Activated CD4-positive, alpha-beta T cell treated with anti-CD3 and anti-CD28 coated beads, Interleukin-2, amount 50 U/mL, for 24 hours (primary cell): ENCODE results near the gene CSNK1A1L.

Experiments
- DNase-seq, 2 donors: peaks; one replicate each; pipeline ENCODE4 v3.0.0-alpha.2; 2020; ENCODE audit warnings: low read depth in 1 of 2, low spot score in 1 of 2

Gene CSNK1A1L

DNA sequence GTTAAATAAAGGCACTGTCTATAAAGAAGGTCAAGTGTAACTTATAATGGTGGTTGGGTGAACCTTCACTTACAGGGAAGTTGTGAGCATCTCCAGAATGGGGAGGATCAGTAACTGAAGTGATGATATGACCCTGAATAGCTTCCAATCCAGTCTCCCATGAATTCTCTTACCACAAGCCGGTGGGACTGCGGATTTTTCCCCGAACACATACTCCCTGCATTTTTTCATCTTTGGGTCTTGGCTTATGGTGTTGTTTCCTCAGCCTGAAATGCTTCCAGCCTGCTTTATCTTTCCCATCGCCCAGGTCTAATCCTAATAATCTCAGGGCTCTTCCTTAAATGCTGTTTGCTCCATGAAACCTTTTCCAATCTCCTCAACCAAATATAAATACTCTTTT lies 2.0 kb upstream of the CSNK1A1L start:
- DNase-seq, result no peak

DNA sequence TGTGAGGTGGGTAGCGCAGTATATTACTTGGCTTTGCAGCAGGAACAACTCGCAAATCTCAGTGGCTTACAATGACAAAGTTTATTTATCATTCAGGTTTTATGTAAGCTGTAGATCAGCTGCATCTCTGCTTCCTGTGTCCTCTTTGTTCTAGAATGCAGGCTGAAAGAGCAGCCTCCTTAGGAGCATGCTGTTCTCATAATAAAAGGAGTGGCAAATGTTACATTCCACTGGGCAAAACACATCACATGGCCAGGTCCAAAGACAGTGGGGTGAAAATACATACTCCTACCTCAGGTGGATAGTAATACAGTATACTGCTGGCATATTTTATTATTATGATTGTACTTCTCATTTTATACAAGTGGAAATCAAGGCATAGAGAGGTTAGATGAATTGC lies 1.2 kb upstream of the CSNK1A1L start:
- no peak for DNase-seq

DNA sequence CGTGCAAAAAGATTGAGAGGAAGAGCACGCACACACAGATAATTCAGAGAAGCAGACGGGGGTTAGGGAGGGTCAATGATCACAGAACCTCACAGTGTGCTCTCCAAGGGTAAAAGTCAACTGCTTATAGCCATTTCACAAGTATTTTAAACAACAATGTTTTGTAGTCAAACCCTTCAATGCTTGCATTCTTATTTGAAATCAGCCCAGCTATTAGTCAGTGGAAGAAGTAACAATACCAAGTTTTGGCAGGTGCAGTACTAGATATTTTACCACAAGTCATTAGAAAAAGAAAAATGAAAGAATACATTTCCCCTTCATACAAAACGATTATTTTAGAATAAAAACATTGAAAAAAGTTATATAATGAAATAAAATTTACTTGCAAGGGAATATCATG lies 2.6 kb downstream of the CSNK1A1L start:
- no peak for DNase-seq

DNA sequence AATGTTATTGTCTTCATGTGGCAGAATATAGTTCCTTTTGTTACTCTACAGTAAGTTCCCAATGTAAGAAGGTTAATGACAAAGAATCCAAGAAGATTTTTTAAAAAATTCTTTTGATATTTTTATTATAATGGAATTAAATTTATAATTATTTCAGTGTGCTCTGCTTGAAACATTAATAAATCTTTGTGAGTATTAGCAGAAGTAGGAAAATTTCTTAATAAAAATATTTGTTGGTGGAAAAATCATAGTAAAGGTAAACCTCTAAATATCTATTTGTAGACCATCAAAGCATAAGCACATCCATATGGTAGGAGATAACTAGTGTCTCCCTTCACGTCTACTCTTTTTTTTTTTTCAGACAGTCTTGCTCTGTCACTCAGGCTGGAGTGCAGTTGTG lies 4.3 kb downstream of the CSNK1A1L start:
- DNase-seq, result no peak

DNA sequence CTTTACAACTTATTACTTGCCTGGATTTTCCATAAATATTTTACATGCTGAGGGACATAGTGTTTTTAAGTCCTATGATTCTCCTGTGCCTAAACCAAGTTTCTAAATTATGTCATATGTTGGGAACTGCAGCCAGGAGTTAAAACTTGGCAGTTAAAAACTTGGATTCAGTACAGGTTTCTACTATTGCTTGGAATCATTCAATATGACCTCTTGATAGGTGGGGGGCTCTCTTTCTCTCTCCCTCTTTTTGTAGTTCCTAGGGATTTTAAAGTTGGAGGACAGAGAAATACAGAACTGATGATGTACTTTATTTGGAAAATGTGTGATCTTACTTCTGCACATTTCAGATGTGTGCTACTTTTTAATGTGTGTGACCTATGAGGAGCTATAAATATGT lies 4.7 kb downstream of the CSNK1A1L start:
- DNase-seq, result no peak

DNA sequence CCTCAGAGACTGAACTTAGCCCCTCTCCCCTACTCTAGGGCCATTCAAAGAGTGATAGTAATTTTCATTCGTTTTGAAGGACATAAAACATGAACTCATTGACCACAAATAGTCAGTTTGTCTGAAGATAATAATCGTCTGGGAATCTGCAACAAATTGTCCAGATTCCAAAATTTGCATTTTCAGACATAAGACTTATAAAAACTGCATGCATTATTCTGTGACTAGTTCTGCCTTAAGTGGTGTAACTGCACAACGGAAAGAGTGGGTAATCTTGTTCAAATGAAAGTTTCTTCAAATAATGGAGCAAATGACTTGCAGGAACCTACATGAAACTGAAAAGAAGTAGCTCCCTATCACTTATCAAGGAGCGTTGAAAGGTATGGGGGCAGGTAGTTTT lies 8.4 kb downstream of the CSNK1A1L start:
- no peak for DNase-seq

DNA sequence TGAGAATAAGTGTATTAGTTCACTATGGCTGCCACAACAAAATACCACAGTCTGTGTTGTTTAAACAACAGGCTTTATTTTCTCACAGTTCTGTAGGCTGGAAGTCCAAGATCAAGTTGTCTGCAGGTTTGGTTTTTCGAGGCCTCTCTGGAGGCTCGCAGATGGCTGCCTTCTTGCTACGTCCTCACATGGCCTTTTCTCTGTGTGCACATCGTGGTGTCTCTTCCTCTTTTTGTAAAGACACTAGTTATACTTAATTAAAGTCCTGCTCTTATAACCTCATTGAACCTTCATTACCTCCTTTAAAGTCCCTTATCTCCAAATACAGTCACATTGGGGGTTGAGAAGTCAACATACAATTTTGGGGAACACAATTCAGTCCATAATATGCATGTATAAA lies 10.6 kb downstream of the CSNK1A1L start:
- DNase-seq, result no peak

DNA sequence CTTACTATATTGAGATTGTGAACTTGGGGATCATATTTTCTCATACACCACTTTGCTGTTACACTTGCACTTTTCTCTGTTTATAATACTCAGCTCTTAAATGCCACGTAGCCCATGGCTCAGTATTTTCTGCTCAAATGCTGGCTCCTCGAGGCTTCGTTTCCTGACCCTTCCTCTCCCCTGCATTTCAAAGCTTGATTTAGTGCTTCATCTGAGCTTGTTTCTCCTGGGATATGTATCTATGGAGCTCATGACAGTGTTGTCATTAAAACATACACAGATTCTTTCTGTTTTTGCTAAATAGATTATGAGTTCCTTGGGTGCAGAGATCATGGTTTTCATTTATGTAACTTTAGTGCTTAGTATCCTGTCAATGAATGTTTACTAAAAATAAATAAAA lies 11.4 kb downstream of the CSNK1A1L start:
- no peak for DNase-seq

DNA sequence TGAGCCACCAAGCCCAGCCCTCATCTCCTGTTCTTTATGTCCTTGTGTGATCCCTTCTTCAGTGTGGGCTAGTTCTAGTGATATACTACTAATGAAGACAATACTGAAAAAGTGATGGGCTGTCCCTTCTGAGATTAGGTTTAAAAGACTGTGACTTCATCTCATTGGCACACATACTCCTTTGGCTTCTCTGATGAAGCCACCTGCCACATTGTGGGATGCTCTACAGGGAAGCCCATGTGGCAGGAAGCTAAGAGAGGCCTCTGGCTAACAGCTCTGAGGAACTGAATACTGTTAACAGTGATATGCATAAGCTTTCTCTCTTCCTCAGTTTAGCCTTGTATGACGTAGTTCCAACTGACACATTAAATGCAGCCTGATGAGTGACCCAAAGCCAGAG lies 13.6 kb downstream of the CSNK1A1L start:
- no peak for DNase-seq

DNA sequence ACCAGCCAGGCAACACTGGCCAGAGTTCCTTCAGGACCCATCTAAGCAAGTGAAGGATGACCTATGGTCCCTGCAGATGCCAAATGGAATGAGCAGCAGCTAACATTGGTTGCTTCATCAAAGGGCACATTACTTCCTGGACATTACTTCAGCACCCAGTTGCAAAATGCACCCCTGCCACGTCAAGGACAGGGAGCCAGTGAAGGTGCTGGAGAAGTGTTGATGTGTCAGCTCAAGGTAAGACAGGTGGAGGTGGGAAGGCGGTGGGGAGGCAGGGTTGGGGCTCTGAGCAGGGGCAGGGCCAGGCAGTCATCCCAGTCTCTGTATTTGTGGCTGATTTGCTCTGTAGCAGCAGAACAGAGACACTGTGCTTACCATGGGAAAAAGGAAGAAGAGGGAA lies 14.6 kb downstream of the CSNK1A1L start:
- DNase-seq, result no peak

DNA sequence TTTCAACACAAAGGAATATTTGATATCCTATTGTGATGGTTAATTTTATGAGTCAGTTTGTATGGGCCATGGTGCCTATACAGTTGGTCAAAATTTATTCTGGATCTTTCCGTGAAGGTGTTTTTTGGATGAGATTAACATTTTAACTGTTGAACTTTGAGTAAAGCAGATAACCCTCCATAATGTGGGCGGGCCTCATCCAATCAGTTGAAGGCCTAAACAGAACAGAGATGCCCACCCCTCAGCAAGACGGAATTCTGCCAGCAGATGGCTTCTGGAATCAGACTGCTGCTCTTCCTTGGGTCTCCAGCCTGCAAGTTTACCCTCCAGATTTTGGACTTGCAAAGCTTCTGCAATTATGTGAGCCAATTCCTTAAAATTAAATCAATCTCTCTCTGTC lies 16.0 kb downstream of the CSNK1A1L start:
- no peak for DNase-seq

DNA sequence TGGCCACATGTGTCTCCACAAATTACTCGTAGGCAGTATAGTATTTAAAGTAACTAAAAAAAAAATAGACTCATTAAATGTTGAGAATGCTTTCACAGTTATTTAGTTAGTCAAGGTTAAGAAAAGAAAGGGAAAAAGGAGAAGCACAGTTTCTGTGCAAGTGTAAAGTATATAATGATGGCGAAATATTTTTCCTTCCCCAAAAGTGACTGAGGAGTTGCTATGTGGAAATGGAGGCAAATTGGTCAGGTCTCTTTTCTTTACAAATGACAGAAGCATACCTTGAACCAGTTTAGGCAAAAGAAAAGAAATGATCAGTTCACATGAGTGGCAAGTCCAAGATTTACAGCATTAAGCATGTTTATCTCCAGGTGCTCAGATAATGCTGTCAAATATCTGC lies 18.0 kb downstream of the CSNK1A1L start:
- no peak for DNase-seq

DNA sequence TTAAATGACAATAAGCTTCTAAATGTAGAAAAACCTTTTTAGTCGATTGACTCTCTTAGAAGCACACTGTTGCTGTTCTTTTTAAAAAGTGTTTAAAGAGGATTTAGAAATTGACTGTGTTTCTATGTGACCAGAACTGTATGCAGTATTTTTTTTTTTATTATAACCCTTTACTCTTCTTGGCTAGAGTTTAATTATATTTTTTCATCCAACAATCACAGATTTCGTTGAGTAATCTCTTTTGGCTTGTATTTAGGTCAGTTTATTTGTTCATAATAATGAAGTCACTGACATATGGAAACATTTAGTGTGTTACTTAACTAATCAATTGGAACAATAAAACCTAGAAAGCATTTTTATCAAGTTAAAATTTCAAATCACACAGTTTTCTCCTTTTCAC lies 19.9 kb downstream of the CSNK1A1L start:
- no peak for DNase-seq

DNA sequence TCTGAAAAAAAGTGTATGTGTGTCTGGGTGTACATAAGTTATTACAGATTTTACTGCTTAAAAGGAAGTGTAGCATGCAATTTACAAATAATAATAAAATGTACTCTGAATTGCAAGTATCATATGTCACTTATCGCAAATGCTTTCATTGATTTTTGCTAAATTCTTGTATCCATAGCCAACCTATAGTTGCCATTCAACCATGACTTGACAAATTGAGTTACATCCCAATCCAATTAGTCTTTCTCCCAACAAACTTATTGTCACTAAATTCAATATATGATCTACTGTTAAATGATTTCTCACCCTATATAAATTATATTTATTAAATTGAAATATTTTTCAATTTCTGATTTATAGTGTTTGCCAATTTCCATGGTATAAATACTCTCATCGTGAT lies 28.6 kb downstream of the CSNK1A1L start:
- no peak for DNase-seq

DNA sequence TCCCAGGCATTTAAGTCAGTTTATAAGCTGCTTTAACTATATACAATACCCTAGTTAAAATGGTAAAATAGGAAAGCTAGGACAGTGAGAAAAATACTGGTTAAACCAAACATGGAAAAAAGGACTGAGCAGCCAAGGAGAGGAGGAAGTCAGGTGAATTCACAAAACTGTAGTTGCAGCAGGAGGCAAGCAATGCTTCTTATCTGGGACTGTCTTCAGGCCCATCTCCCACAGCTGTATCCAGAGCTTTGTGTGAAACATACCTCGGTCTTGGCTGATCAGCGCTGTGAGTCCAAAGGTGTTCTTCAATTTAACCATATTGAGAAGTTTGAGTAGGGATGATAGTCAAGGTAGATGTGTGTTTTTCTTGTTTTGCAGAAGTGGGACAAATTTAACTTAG lies 30.3 kb downstream of the CSNK1A1L start:
- DNase-seq, result no peak

DNA sequence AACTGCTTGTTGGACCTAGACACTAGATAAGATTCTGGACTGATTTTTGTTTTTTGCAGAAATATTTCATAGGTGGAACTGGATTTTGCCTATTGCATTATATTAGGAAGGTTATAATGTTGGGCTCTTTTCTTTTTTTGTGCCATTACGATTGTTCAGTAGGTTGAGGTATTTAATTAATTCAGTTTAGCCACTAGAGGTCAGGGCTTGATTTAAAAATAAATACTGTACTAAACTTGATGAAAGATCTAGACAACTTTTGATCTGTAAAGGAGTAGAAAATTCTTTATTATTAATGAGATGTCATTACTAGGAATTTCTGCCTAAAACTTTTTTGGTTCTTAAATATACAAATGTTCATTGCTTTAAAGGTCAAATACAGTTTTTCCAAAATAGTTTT lies 30.8 kb downstream of the CSNK1A1L start:
- DNase-seq, result no peak

DNA sequence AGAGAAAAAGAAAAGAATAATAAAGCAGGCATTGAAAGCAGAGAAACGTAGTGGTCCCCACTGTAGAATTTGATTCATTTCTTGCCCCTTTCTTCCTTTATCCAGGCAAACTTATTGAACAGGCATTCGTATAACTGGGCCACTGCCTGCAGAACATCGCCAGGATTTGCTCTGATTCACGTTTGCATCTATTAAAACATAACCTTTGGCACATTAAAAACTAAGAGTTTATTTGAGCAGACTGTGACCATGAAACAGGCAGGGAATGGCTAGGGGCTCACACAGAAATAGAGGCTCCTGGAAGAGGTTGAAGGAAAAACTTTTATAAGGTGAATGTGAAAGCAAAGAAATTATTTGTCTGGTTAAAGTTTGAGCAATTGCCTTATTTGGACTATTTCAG lies 33.4 kb downstream of the CSNK1A1L start:
- DNase-seq, result no peak

DNA sequence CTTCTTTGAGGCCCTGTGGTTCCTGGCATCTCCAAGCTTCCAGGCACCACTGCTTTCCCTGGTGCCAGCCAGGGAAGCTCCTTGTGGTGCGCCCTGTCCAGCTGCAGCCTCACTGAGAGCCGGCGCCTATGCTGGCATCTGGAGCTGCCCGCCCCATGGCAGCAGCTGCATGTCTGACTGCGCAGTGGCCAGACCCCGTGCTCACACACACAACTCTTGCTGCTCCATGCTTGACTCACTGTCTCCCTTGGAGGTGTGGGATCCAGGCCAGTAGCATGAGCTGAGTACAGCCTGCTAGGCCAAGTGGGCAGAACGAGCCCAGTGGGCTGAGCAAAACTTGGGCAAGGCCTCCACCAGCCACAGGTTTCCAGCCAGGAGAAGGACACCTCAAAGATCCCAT lies 34.5 kb downstream of the CSNK1A1L start:
- no peak for DNase-seq

DNA sequence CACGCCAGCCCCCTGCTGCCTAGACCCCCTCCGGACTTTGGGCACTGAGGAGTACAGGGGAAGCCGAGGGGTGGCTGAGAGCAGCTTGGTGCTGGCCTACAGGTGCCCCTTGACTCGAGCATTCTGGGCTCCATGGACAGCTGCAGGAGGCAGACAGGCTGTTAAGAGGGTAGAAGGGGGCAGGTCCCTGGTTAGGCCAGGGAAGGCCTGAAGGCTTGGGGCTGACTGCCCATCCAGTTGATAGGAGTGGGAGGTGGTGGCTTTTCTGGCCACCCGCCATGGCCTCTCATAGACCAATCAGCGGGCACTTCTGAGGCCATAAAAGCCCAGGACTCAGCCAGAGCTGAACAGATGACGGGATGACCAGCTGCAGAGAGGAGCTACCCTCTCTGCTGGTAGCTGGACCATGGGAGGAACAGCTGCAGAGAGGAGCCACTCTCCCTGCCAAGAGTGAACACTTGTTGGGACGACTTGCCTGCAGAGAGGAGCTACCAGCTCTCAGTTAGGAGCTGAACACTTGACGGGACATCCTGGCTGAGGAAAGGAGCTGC lies 35.2 kb downstream of the CSNK1A1L start:
- DNase-seq, result no peak

DNA sequence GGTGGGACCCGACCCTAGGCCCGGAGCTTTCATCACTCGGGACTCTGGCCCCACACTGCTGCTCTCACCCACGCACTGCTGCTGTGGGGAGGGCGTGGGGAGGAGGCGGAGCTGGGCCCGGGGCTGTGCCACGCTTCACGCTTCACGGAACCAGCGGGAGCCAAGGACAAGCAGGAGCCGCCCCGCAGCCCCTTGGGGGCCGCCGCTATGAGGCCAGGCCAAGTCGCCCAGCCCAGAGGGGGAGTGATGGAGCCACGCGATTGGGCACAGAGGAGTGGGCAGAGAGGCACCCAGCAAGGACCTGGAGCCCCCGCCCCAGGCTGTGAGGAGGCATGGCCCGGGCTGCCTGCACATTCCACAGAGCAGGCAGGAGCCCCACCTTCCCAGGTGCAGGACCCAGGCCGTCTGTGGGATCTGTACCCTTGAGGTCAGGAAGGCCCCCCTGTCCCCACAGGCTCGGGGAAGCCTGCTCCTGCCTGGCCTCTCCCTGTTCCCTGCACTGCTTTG lies 35.8 kb downstream of the CSNK1A1L start:
- no peak for DNase-seq

DNA sequence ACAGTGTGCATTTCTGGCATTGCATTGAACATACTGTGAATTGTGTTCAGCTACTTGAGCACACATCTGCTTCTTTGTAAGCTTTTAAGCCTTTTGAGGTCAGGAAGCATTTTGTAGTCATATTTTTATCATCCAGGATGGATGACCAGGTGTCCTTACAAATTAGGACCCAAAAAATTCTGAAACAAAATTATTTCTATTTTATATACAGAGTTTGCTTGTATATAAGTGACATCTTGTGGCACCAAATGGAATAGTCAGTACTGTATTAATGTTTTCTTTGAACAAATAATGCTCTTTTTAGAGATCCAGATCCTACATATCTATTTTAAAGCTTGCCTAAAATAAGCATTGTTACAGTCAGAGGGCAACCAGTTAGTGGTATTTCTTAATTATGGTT lies 36.5 kb downstream of the CSNK1A1L start:
- DNase-seq, result no peak

DNA sequence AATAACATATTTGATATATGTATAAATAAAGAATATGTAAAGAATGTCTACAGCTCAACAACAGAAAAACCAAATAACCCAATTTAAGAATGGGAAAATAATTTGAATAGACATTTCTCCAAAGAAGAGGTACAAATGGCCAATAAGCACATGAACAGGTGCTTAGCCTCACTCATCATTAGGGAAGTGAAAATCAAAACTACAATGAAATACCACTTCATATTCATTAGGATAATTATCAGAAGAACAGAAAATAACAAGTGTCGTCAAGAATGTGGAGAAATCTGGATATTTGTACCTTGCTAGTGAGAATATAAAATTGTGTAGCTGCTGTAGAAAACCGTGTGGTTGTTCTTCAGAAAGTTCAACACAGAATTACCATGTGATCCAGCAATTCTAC lies 37.6 kb downstream of the CSNK1A1L start:
- DNase-seq, result no peak

DNA sequence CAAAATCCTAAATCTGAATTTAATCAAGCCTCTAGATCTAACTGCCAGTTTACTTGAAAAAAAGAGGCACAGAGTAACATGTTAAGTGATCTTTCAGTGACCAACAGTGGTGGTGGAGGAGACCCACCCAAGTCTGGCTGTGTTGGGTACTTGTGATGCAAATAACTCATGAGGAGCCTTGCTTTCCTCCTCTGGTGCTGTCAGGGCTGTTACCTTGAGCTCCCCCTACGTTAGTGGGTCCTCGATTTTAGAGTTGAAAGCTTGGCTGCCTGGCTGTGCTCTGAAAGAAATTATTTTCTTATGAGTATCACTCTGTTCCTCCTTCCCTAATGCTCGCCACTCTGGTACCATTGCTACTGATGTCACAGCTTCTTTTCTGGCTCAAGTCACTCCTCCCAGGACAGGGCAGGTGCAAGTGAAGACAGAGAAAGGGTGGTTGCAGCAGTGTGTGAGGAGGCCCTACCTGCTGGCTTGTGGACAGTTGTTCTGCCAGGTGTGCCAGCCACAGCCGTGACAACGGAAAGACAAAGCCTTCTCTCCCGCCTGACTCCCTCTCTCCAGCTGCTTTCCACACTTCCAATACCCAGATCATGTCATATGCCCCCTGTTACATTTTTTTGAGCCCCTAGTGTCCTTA lies 39.5 kb downstream of the CSNK1A1L start:
- no peak for DNase-seq

DNA sequence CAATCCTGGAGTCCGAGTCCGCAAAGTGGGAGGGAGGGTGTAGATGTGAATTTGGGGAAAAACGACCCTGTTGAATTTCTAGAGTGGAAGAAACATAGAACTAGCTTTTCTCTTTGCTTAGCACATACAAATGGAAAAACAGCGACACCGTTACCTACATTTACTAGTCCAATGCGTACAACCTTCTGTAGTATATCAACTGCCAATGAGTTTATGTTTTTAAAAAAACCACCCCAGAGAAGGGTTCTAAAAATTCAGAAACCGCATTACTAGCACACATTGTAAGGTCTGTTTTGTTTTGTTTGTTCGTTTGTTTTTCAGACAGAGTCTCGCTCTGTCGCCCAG lies 45.6 kb downstream of the CSNK1A1L start:
- DNase-seq, result no peak
